ENCODE results near the gene TUFT1. TPM values are rescaled to one million over a fixed set of nuclear protein-coding genes. Genes with fewer than 3 reads are reported as not detected.

TUFT1 gene
- total and polyA plus RNA-seq, 2 donors from 2014 or later: 8.9 to 12.9 TPM

DNA sequence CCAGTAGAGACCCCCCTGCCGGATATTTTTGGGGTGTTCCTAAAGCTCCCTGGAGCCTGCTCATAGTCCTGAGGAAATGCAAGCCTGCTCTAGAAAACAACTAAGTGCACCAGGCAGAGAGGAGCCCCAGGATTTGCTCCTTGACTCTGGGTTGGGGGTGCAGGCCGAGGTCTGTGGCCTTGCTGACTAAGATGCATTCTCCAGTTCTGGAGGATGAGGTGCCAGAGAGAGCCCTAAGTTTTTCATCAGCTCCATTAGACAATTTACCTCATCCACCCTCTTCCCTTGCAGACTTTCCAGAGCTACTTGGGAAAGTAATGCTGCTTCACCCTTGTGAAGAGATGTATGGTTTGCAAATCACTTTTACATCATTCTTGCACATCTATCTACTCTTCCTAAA, 9.1 kb downstream of the TUFT1 start:
- no peak for DNase-seq
- Histone ChIP-seq H3K9me3 (ENCODE audit: control insufficient read depth in 2 of 3, insufficient read depth in 1 of 3, low read length in 3 of 3) (no peaks in the 10 kb centered on the region), H3K36me3 (ENCODE audit: control insufficient read depth in 2 of 3, insufficient read depth in 3 of 3, low read length in 3 of 3) (no peaks in the 10 kb centered on the region), H3K27ac (ENCODE audit: low read depth in 2 of 2, low read length in 2 of 2) (no peak overlapping the region), H3K4me1 (ENCODE audit: control insufficient read depth in 2 of 3, insufficient read depth in 2 of 3, low read depth in 1 of 3, low read length in 3 of 3) (peaks cover 0 to 7% (median 5%) of the 10 kb centered on the region in 3 donors), H3K9ac (ENCODE audit: low read length in 3 of 3) (no peak overlapping the region), H3K27me3 (ENCODE audit: control insufficient read depth, insufficient read depth, low read length) (no peaks in the 10 kb centered on the region), H3K4me3 (ENCODE audit: low read length in 3 of 3) (no peak overlapping the region)
- intact Hi-C loops (cut with DNase I): no loop called here
- no peak for FAIRE-seq
- TF ChIP-seq, protein P1, sequence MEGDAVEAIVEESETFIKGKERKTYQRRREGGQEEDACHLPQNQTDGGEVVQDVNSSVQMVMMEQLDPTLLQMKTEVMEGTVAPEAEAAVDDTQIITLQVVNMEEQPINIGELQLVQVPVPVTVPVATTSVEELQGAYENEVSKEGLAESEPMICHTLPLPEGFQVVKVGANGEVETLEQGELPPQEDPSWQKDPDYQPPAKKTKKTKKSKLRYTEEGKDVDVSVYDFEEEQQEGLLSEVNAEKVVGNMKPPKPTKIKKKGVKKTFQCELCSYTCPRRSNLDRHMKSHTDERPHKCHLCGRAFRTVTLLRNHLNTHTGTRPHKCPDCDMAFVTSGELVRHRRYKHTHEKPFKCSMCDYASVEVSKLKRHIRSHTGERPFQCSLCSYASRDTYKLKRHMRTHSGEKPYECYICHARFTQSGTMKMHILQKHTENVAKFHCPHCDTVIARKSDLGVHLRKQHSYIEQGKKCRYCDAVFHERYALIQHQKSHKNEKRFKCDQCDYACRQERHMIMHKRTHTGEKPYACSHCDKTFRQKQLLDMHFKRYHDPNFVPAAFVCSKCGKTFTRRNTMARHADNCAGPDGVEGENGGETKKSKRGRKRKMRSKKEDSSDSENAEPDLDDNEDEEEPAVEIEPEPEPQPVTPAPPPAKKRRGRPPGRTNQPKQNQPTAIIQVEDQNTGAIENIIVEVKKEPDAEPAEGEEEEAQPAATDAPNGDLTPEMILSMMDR (IDR thresholded peaks at IDR 0.05; ENCODE audit: borderline replicate concordance, extremely low read depth, insufficient read depth): no peak

DNA sequence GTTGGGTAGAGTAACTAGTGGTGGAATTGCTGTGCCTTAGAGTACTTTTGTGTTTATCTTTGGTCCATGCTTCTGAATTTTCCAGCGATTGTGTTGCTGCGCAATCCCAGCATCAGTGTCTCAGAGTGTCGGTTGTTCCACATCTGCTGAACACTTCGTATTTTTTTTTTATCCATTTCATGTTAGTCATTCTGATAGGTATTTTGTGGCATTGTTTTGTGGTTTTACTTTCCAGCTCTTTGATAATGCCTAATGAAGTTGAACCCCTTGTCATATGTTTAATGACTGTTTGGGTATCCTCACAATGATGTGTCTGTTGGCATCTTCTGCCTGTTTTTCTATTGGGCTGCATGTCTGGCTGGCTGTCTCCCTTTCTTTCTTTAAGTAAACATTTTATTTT, 13.6 kb downstream of the TUFT1 start:
- Histone ChIP-seq H3K4me3 (ENCODE audit: low read length in 3 of 3) (no peak overlapping the region), H3K9ac (ENCODE audit: low read length in 3 of 3) (no peak overlapping the region), H3K9me3 (ENCODE audit: control insufficient read depth in 2 of 3, insufficient read depth in 1 of 3, low read length in 3 of 3) (no peaks in the 10 kb centered on the region), H3K36me3 (ENCODE audit: control insufficient read depth in 2 of 3, insufficient read depth in 3 of 3, low read length in 3 of 3) (no peaks in the 10 kb centered on the region), H3K4me1 (ENCODE audit: control insufficient read depth in 2 of 3, insufficient read depth in 2 of 3, low read depth in 1 of 3, low read length in 3 of 3) (no peaks in the 10 kb centered on the region), H3K27ac (ENCODE audit: low read depth in 2 of 2, low read length in 2 of 2) (no peak overlapping the region), H3K27me3 (ENCODE audit: control insufficient read depth, insufficient read depth, low read length) (no peaks in the 10 kb centered on the region)
- intact Hi-C loops (cut with DNase I): no loop called here
- DNase-seq (no peak), FAIRE-seq (no peak)
- TF ChIP-seq, protein P1 (IDR thresholded peaks at IDR 0.05; ENCODE audit: borderline replicate concordance, extremely low read depth, insufficient read depth): no peak

DNA sequence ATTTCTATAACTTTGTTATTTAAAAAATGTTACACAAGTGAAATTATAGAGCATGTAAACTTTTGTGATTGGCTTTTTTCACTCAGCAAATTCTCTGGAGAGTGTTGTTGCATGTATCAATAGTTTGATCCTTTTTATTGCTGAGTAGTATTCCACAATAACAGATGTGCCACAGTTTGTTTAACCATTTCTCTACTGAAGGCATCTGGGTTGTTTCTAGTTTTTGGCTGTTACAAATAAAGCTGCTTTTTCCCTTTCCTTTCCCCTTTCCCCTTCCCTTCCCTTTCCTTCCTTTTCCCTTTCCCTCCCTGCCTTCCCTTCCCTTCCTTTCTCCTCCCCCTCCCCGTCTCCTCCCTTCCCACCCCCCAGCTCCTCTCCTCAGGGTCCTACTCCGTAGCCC, 15.9 kb downstream of the TUFT1 start:
- Histone ChIP-seq H3K9me3 (ENCODE audit: control insufficient read depth in 2 of 3, insufficient read depth in 1 of 3, low read length in 3 of 3) (no peaks in the 10 kb centered on the region), H3K4me3 (ENCODE audit: low read length in 3 of 3) (no peak overlapping the region), H3K36me3 (ENCODE audit: control insufficient read depth in 2 of 3, insufficient read depth in 3 of 3, low read length in 3 of 3) (no peaks in the 10 kb centered on the region), H3K27ac (ENCODE audit: low read depth in 2 of 2, low read length in 2 of 2) (no peak overlapping the region), H3K27me3 (ENCODE audit: control insufficient read depth, insufficient read depth, low read length) (no peaks in the 10 kb centered on the region), H3K9ac (ENCODE audit: low read length in 3 of 3) (no peak overlapping the region), H3K4me1 (ENCODE audit: control insufficient read depth in 2 of 3, insufficient read depth in 2 of 3, low read depth in 1 of 3, low read length in 3 of 3) (no peaks in the 10 kb centered on the region)
- FAIRE-seq (no peak), DNase-seq (no peak)
- TF ChIP-seq, protein P1 (IDR thresholded peaks at IDR 0.05; ENCODE audit: borderline replicate concordance, extremely low read depth, insufficient read depth): no peak
- intact Hi-C loops (cut with DNase I): no loop called here

DNA sequence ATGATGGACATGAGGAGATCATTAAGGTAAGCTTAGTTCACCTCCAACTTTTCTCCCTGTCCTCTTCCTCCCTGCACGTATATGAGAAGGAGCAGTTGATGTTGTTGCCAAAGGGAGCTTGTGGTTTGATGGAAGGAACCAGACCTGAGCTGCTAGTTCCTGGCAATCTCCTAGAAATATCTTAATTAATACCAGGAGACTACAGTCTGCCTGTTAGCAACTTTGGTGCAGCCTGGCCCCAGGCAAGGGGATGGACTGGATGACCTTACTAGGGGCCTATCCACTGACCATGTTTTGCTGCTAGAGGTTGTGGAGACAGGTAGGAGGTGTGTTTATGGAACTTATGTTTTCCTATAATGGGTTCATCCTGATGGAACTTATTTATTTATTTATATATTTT, 22.6 kb downstream of the TUFT1 start:
- Histone ChIP-seq H3K27ac (ENCODE audit: low read depth in 2 of 2, low read length in 2 of 2) (no peak overlapping the region), H3K9me3 (ENCODE audit: control insufficient read depth in 2 of 3, insufficient read depth in 1 of 3, low read length in 3 of 3) (no peaks in the 10 kb centered on the region), H3K4me1 (ENCODE audit: control insufficient read depth in 2 of 3, insufficient read depth in 2 of 3, low read depth in 1 of 3, low read length in 3 of 3) (no peaks in the 10 kb centered on the region), H3K36me3 (ENCODE audit: control insufficient read depth in 2 of 3, insufficient read depth in 3 of 3, low read length in 3 of 3) (peaks cover 0 to 28% (median 3%) of the 10 kb centered on the region in 3 donors), H3K27me3 (ENCODE audit: control insufficient read depth, insufficient read depth, low read length) (no peaks in the 10 kb centered on the region), H3K4me3 (ENCODE audit: low read length in 3 of 3) (no peak overlapping the region), H3K9ac (ENCODE audit: low read length in 3 of 3) (no peak overlapping the region)
- FAIRE-seq (no peak), DNase-seq (no peak)
- intact Hi-C loops (cut with DNase I): no loop called here
- TF ChIP-seq, protein P1 (IDR thresholded peaks at IDR 0.05; ENCODE audit: borderline replicate concordance, extremely low read depth, insufficient read depth): no peak
